OCI-LY3 (cell line): ENCODE results near the gene SEC14L6.

Experiments
- H2AFZ ChIP-seq: fragments of 200-600, 300-600 bp; shearing (Covaris generic); 2 replicates; pipeline ENCODE4 v1.6.0; 2014; ENCODE audit warnings: antibody characterized with exemption, low read depth, low read length
- H3K27ac ChIP-seq: fragments of 200-600, 300-600 bp; sonication (generic); 2 replicates; pipeline ENCODE4 v1.5.1; 2014; ENCODE audit warnings: mild to moderate bottlenecking, low read length, moderate library complexity, mixed read lengths
- H3K27me3 ChIP-seq: fragments of 200-600, 300-600 bp; sonication (generic); 2 replicates; pipeline ENCODE4 v1.6.1; 2014; ENCODE audit warnings: low read depth, low read length, mixed read lengths
- H3K36me3 ChIP-seq: fragments of 200-600, 300-600 bp; sonication (generic); replicated peaks from 2 replicates; pipeline ENCODE3; 2014; ENCODE audit warnings: low read depth, low read length, mixed read lengths
- H3K4me1 ChIP-seq: fragments of 300-600, 200-600 bp; sonication (generic); 2 replicates; pipeline ENCODE4 v1.6.1; 2014; ENCODE audit warnings: low read length, mixed read lengths
- H3K4me2 ChIP-seq: fragments of 200-600, 300-600 bp; sonication (generic); 2 replicates; pipeline ENCODE4 v1.6.1; 2014; ENCODE audit warnings: low read length, mixed read lengths
- H3K4me3 ChIP-seq: fragments of 300-600, 200-600 bp; sonication (generic); 2 replicates; pipeline ENCODE4 v1.5.1; 2014; ENCODE audit warnings: antibody characterized with exemption, mild to moderate bottlenecking, low read length, moderate library complexity
- H3K79me2 ChIP-seq: fragments of 300-600, 200-600 bp; shearing (Covaris generic); 2 replicates; pipeline ENCODE4 v1.6.1; 2014; ENCODE audit warnings: mild to moderate bottlenecking, low read length, mixed read lengths
- H3K9ac ChIP-seq: fragments of 300-600, 200-600 bp; shearing (Covaris generic); 2 replicates; pipeline ENCODE4 v1.6.0; 2014; ENCODE audit warnings: mild to moderate bottlenecking, low read length, moderate library complexity
- H3K9me3 ChIP-seq: fragments of 200-600, 300-600 bp; shearing (Covaris generic); 2 replicates; pipeline ENCODE4 v1.6.1; 2014; ENCODE audit warnings: low read length, mixed read lengths; ENCODE audit not compliant: insufficient read depth
- H4K20me1 ChIP-seq: fragments of 200-600, 300-600 bp; sonication (generic); 2 replicates; pipeline ENCODE4 v1.6.1; 2016; ENCODE audit warnings: low read length, mixed read lengths; ENCODE audit not compliant: insufficient read depth
- EZH2phosphoT487 ChIP-seq: fragments of 200-600 bp; shearing (Covaris generic); IDR thresholded peaks from 2 replicates; pipeline ENCODE4 v1.6.1; 2018; ENCODE audit warnings: antibody characterized with exemption, mixed run types, low read depth
- TF ChIP-seq, protein P1 (sequence below): fragments of 200-600, 300-600 bp; sonication (generic); IDR thresholded peaks from 2 replicates; pipeline ENCODE4 v1.5.1; 2014; ENCODE audit warnings: antibody characterized with exemption, low read length, low read depth

Gene SEC14L6

GRCh38 chr22:30502911-30503310 is 43.6 kb downstream of the SEC14L6 start:
- no peaks in the 10 kb centered on the region for H3K4me1 ChIP-seq
- H3K9ac ChIP-seq, result no peak overlapping the region
- H3K4me3 ChIP-seq, result no peak overlapping the region
- TF ChIP-seq, protein P1, sequence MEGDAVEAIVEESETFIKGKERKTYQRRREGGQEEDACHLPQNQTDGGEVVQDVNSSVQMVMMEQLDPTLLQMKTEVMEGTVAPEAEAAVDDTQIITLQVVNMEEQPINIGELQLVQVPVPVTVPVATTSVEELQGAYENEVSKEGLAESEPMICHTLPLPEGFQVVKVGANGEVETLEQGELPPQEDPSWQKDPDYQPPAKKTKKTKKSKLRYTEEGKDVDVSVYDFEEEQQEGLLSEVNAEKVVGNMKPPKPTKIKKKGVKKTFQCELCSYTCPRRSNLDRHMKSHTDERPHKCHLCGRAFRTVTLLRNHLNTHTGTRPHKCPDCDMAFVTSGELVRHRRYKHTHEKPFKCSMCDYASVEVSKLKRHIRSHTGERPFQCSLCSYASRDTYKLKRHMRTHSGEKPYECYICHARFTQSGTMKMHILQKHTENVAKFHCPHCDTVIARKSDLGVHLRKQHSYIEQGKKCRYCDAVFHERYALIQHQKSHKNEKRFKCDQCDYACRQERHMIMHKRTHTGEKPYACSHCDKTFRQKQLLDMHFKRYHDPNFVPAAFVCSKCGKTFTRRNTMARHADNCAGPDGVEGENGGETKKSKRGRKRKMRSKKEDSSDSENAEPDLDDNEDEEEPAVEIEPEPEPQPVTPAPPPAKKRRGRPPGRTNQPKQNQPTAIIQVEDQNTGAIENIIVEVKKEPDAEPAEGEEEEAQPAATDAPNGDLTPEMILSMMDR, result no peak
- no peak for TF ChIP-seq EZH2phosphoT487
- H4K20me1 ChIP-seq, result no peaks in the 10 kb centered on the region
- no peaks in the 10 kb centered on the region for H3K79me2 ChIP-seq
- H3K9me3 ChIP-seq, result no peaks in the 10 kb centered on the region
- no peak overlapping the region for H3K27ac ChIP-seq
- H3K4me2 ChIP-seq, result no peak overlapping the region
- H3K36me3 ChIP-seq, result no peaks in the 10 kb centered on the region
- peaks cover 12% of the 10 kb centered on the region; the same call in 1 of the 2 replicates for H3K27me3 ChIP-seq
- no peak overlapping the region for H2AFZ ChIP-seq

DNA sequence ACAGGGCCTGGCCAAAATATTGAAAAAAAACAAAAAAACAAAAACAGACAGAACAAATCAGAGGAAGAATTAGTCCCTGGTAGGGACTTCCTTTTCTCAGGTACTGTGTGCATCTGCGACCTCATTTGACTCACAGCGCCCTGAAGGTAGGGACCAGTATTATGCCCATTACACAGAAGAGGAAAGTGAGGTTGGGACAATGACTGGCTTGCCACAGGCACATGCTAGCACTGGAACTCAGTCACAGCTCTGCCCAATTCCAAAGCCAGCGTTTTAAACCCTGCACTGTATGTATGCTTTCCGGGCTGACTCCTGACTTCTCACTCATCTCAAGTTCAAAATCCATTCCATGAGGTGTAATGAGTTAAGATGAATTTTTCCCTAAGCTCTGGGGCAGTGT is 44.4 kb downstream of the SEC14L6 start:
- Histone ChIP-seq H4K20me1 (no peaks in the 10 kb centered on the region), H3K4me1 (no peaks in the 10 kb centered on the region), H3K27me3 (peaks cover 12% of the 10 kb centered on the region; the same call in 1 of the 2 replicates), H3K79me2 (no peaks in the 10 kb centered on the region), H3K9me3 (no peaks in the 10 kb centered on the region), H3K4me2 (no peak overlapping the region), H3K9ac (no peak overlapping the region), H3K4me3 (no peak overlapping the region), H2AFZ (no peak overlapping the region), H3K27ac (no peak overlapping the region), H3K36me3 (no peaks in the 10 kb centered on the region)
- TF ChIP-seq EZH2phosphoT487, result no peak

DNA sequence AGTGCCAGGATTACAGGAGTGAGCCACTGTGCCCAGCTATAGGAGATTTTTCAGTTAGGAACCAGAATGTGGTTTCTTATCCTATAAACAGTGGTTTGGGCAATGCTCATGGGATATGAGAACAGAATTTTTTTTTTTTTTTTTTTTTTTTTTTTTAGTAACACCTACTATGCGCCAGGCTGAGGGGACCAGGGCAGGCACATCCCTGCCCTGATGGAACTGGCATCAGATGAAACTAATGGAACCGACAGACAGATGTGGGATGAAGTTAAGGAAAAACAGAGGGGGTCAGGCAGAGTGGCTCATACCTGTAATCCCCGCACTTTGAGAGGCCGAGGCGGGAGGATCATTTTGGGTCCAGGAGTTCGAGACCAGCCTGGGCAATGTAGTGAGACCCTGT is 45.9 kb downstream of the SEC14L6 start:
- no peaks in the 10 kb centered on the region for H4K20me1 ChIP-seq
- no peak overlapping the region for H3K27ac ChIP-seq
- H3K36me3 ChIP-seq, result no peaks in the 10 kb centered on the region
- no peak overlapping the region for H3K4me3 ChIP-seq
- no peaks in the 10 kb centered on the region for H3K4me1 ChIP-seq
- peaks cover 12% of the 10 kb centered on the region; the same call in 1 of the 2 replicates for H3K27me3 ChIP-seq
- no peak overlapping the region for H3K9ac ChIP-seq
- H3K9me3 ChIP-seq, result no peaks in the 10 kb centered on the region
- no peaks in the 10 kb centered on the region for H3K79me2 ChIP-seq
- no peak for TF ChIP-seq EZH2phosphoT487
- TF ChIP-seq, protein P1, result no peak
- H3K4me2 ChIP-seq, result no peak overlapping the region
- H2AFZ ChIP-seq, result no peak overlapping the region

DNA sequence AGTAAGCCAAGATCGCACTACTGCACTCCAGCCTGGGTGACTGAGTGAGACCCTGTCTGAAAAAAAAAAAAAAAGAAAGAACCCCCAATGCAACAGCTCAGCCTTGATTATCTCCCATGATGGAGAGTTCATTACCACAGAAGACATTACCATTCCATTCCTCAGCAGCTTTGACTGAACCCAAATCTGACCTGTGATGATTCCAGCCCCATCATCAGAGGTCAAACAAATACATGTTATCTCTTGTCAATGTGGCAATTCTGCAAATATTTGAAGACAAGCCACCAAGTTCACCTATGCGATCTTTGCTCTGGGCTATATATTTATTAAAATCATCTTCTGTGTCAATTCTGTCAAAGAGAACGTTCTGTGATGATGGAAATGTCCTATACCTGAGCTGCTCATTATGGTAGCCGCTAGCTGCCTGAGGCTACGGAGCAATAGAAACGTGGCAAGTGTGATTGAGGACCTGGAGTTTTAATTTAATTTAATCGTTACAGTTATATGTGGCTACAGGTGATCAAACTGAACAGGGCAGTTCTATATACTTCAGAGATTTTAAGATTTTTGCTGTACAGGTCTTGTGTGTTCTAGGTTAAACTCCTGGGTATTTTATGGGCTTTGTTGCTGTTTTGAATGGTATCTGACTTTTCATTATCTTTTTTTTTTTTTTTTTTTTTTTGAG is 48.9 kb downstream of the SEC14L6 start:
- Histone ChIP-seq H3K27ac (no peak overlapping the region), H3K36me3 (no peaks in the 10 kb centered on the region), H3K79me2 (no peaks in the 10 kb centered on the region), H4K20me1 (no peaks in the 10 kb centered on the region), H2AFZ (no peak overlapping the region), H3K9me3 (no peaks in the 10 kb centered on the region), H3K4me3 (no peak overlapping the region), H3K4me2 (no peak overlapping the region), H3K27me3 (peaks cover 19% of the 10 kb centered on the region), H3K9ac (no peak overlapping the region), H3K4me1 (no peaks in the 10 kb centered on the region)
- TF ChIP-seq EZH2phosphoT487, result no peak
- TF ChIP-seq, protein P1, result no peak
